Activated naive CD4-positive, alpha-beta T cell treated with anti-CD3 and anti-CD28 coated beads, Interleukin-2, amount 10 ng/mL, durations not matched to agents 7 days and 5 days (primary cell): ENCODE measurements around the gene NUBP2.

Experiments
- CTCF ChIA-PET: fragments of 350-600 bp; sonication (Branson Sonifier 250); formaldehyde crosslinking; loops from one replicate; lab custom pipeline; 2021; ENCODE audit warnings: antibody characterized with exemption; lab: Charles Lee
- DNase-seq: peaks from one replicate; pipeline ENCODE4 v3.0.0-alpha.2; 2020
- H3K27ac Mint-ChIP-seq: one replicate; pipeline ENCODE4 v1.8.0; 2021; ENCODE audit warnings: mild to moderate bottlenecking, moderate library complexity, mixed read lengths
- H3K27me3 Mint-ChIP-seq: one replicate; pipeline ENCODE4 v1.8.0; 2021; ENCODE audit warnings: mild to moderate bottlenecking, mixed read lengths
- H3K36me3 Mint-ChIP-seq: one replicate; pipeline ENCODE4 v1.8.0; 2021; ENCODE audit warnings: mixed read lengths
- H3K4me1 Mint-ChIP-seq: one replicate; pipeline ENCODE4 v1.8.0; 2021; ENCODE audit warnings: mixed read lengths
- H3K4me3 Mint-ChIP-seq: one replicate; pipeline ENCODE4 v1.8.0; 2021; ENCODE audit warnings: mild to moderate bottlenecking, moderate library complexity, mixed read lengths
- H3K9me3 Mint-ChIP-seq: one replicate; pipeline ENCODE4 v1.8.0; 2021; ENCODE audit warnings: mixed read lengths

Gene NUBP2

DNA sequence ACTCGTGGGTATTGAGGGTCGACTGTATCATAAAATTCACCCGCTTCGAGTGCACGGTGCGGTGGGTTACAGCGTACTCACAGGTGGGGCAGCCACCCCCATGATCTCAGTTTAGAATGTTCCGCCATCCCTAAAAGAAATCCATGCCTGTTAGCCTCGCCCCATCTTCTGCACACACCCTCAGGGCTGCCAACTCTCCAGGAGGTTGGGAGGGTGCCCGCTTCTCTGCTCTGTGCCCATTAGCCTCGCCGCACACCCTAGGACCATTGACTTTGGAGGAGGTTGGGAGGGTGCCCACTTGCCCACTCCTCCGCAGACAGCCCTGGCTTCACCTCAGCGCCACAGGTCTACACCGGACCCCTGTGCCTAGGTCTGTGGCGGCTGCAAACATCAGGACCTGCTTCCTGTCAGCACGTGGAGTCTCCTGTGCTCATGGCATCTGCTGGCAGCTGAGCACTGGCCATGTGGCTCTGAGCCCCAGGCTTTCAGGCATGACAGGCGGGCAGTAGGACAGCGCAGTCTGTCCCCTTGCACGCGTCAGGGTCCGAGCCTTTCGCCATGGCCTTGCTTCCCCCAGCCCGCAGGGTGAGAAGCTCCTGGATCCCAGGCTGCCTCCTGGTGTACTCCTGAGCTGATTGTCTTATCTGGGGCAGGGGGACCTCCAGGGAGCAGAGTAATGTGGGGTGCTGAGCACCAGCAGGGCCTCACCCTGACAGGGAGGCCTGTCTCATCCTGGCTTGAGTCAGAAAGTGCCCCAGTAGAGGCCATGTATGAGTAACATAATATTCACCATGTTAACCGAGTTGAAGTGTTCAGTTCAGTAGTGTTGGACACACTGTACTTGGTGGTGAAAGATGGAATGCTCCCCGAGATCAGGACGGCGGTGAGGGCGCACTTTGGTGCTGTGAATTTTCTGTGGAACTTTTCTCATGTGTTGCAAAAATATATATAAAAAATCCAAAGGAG is 33.3 kb upstream of the NUBP2 start:
- Mint-ChIP-seq H3K27me3 (no peaks in the 10 kb centered on the region), H3K36me3 (peaks cover 16% of the 10 kb centered on the region), H3K4me3 (no peak overlapping the region), H3K27ac (no peak overlapping the region), H3K4me1 (no peaks in the 10 kb centered on the region), H3K9me3 (no peaks in the 10 kb centered on the region)
- CTCF ChIA-PET = interaction anchor here (1.2 kb wide), 1 partner anchor 26 kb away, joined by 3 read pairs; no protein-coding TSS in a partner anchor
- no peak for DNase-seq

DNA sequence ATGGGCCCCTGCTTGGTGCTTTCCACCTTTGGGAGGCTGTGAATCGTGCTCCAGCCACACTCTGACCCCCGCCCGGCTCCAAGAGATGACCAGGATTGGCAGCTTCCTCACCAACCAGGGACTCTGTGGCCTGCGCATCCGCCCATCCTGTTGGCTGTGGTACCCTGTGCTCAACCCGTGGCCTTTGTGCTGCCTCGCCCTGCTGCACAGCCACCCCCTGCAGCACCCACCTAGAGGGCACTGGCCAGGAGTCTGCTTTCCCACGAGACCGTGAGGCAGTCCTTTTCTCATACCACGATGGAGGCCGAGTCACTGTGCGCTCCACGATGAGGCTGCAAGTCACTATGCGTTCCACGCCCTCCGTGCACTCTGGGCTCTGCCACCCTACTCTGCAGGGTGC is 30.8 kb upstream of the NUBP2 start:
- Mint-ChIP-seq H3K4me3 (no peak overlapping the region), H3K4me1 (peaks cover 9% of the 10 kb centered on the region), H3K36me3 (peaks cover 15% of the 10 kb centered on the region), H3K27me3 (no peaks in the 10 kb centered on the region), H3K9me3 (no peaks in the 10 kb centered on the region), H3K27ac (no peak overlapping the region)
- no peak for DNase-seq
- CTCF ChIA-PET = no interaction called here

DNA sequence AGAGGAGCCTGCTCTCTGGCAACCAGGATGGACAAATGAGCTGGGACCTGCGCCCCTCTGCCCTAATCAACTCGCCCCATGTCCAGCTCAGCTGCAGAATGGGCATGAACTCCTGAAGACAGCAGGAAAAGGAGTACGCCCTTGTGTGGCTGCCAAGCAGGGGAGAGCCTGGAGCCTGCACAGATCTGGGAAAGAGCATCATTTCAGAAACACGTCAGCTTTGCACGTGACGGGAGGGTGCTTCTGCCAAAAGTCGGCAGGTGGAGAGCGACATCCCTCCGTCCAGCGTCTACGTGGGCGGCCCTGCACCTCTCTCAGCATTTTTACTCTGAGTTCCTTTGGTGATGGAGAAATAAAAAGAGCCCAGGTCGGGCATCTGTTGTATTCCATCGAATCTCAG is 29.9 kb upstream of the NUBP2 start:
- no peak overlapping the region for H3K27ac Mint-ChIP-seq

DNA sequence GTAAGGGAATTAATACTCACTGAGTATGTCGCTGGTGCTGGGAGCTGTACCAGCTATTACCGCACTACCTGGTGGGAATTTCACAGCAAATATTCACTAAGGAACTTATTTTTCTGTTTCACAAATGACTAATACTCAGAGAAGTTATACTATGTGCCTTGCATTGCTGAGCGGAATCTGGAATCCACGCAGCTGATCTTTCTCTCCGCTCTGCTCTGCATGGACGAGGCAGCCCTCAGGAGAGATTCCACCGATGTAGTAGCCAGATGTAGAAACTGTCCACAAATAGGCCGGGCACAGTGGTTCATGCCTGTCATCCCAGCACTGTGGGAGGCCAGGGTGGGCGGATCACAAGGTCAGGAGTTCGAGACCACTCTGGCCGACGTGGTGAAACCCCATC is 28.6 kb upstream of the NUBP2 start:
- Mint-ChIP-seq H3K27ac (peak overlapping the region; percentile 4), H3K27me3 (no peaks in the 10 kb centered on the region), H3K4me1 (peaks cover 25% of the 10 kb centered on the region), H3K9me3 (no peaks in the 10 kb centered on the region), H3K36me3 (peaks cover 10% of the 10 kb centered on the region), H3K4me3 (no peak overlapping the region)
- no peak for DNase-seq
- CTCF ChIA-PET = no interaction called here

More for the DNA sequence above, 29.9 kb upstream of the NUBP2 start:
- Mint-ChIP-seq H3K36me3 (peaks cover 15% of the 10 kb centered on the region), H3K4me1 (peaks cover 18% of the 10 kb centered on the region), H3K9me3 (no peaks in the 10 kb centered on the region), H3K27me3 (no peaks in the 10 kb centered on the region), H3K4me3 (no peak overlapping the region)
- CTCF ChIA-PET = no interaction called here
- no peak for DNase-seq

DNA sequence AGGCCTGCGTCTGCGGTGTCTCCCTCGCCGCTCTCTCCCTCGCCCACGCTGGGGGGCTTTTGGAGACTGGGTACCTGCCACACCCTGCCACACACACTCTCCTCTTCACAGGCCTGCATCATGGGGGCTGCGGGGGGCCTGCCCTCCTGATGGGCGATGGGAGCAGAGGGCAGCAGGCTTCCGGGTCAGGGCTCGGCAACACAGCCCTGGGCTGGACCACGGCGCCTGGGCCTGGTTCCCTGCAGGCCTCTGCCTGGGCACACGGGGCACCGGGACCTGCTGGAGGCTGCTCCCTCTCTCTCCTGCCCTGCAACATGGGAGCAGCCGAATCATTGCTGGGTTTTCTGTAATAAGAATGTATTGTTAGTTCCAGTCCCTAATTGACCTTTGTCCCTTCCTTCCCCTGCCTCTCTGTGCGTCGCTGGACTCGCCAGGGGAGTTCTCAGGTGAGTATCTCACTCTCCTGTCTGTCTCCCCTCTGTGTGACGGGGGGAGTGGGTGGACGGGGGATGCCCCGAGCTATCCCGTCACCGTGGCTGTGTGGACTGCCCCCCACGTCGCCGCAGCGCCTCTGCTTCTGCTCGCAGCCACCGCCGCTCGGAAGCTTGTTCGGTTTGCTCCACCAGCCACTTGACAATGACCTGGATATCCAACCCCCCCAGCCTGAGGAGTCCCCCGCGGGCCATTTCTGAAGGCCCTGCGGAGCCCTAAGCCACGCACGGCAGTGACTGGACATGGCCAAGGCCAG is 24.9 kb upstream of the NUBP2 start:
- H3K27me3 Mint-ChIP-seq = no peaks in the 10 kb centered on the region
- H3K4me1 Mint-ChIP-seq = peaks cover 25% of the 10 kb centered on the region
- CTCF ChIA-PET = no interaction called here
- DNase-seq = no peak
- H3K9me3 Mint-ChIP-seq = no peaks in the 10 kb centered on the region
- no peak overlapping the region for H3K4me3 Mint-ChIP-seq
- peak overlapping the region; percentile 80 for H3K27ac Mint-ChIP-seq
- H3K36me3 Mint-ChIP-seq = peaks cover 12% of the 10 kb centered on the region

DNA sequence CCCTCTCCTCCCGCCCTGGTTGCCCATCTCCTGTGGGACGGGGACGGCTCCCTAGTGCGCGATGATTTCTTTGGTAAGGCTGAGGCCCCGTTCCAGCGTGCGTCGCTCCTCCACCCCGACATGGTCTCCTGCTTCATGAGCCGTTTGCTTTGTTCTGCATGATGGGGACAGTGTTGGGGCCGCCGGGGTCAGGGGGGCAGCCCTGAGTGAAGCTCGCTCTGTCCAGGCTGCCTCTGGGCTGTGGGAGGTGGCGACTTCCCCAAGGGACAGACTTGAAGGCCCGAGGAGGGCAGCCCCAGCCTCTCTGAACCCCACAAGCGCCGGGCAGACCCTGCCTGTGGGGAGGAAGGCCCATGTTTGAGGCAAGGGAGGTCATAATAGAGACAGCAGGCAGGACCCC is 23.8 kb upstream of the NUBP2 start:
- Mint-ChIP-seq H3K9me3 (no peaks in the 10 kb centered on the region), H3K36me3 (peaks cover 12% of the 10 kb centered on the region), H3K4me3 (no peak overlapping the region), H3K27ac (no peak overlapping the region), H3K27me3 (no peaks in the 10 kb centered on the region), H3K4me1 (peaks cover 25% of the 10 kb centered on the region)
- DNase-seq = no peak
- CTCF ChIA-PET = no interaction called here

DNA sequence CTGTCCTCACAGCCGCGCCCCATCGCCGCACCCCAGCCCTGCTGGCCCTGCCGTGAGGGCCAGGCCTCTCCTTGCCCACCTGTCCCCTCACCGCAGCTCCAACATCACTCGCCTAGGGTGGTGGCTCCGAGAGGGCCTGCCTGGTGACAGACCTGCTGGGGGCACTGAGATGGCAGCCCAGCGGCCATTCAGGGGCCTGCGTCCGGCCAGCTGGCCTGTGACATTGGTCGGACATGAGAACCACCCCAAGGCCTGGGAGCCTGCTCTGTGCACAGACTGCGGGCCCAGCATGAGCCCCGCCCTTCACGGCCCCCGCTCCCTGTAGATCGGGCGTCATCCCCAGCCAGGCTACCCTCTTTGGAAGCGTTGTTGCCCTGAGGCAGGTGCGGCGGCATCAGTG is 23.2 kb upstream of the NUBP2 start:
- Mint-ChIP-seq H3K4me3 (no peak overlapping the region), H3K9me3 (no peaks in the 10 kb centered on the region), H3K36me3 (peaks cover 12% of the 10 kb centered on the region), H3K27ac (no peak overlapping the region), H3K4me1 (peaks cover 25% of the 10 kb centered on the region), H3K27me3 (no peaks in the 10 kb centered on the region)
- DNase-seq = no peak
- CTCF ChIA-PET = no interaction called here

DNA sequence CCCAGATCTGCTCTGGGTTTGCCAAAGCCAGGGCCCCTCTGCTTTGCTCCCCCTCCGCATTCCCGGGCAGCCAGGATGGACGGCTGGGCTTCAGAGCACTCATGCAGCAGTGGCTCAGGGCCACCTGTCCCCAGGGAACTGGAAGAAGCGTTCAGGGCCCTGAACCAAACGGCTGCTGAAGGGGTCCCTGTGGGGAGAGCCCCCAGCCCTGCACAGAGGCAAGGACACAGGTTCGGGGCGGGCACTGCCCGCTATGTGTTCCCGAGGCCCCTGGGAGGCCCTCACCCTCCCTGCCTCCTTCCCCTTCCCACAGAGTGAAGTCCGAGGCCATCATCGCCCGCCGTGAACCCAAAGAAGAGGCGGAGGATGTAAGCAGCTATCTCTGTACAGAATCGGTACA is 21.8 kb upstream of the NUBP2 start:
- Mint-ChIP-seq H3K4me3 (no peak overlapping the region), H3K9me3 (no peaks in the 10 kb centered on the region), H3K36me3 (peaks cover 9% of the 10 kb centered on the region), H3K4me1 (peaks cover 21% of the 10 kb centered on the region), H3K27ac (no peak overlapping the region), H3K27me3 (no peaks in the 10 kb centered on the region)
- CTCF ChIA-PET = no interaction called here
- no peak for DNase-seq

DNA sequence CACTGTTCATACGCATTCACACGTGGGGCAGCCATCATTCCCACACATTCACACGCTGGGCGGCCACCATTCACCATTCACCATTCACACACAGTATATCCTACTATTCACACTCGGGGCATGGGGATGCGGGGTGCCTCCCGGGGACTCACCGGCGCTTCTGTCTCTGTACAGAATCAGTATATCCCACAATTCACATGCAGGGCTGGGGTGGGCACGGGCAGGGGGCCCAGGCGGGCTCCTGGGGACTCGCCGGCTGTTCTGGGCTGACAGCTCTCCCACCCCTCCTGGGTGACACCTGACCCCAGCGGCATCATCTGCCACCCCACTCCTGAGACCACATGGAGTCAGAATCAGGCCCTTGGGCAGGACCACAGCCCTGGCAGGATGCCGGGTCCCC is 21.0 kb upstream of the NUBP2 start:
- CTCF ChIA-PET = no interaction called here
- H3K27ac Mint-ChIP-seq = no peak overlapping the region
- H3K27me3 Mint-ChIP-seq = no peaks in the 10 kb centered on the region
- H3K9me3 Mint-ChIP-seq = no peaks in the 10 kb centered on the region
- no peak for DNase-seq
- H3K4me1 Mint-ChIP-seq = peaks cover 18% of the 10 kb centered on the region
- peaks cover 9% of the 10 kb centered on the region for H3K36me3 Mint-ChIP-seq
- H3K4me3 Mint-ChIP-seq = no peak overlapping the region

DNA sequence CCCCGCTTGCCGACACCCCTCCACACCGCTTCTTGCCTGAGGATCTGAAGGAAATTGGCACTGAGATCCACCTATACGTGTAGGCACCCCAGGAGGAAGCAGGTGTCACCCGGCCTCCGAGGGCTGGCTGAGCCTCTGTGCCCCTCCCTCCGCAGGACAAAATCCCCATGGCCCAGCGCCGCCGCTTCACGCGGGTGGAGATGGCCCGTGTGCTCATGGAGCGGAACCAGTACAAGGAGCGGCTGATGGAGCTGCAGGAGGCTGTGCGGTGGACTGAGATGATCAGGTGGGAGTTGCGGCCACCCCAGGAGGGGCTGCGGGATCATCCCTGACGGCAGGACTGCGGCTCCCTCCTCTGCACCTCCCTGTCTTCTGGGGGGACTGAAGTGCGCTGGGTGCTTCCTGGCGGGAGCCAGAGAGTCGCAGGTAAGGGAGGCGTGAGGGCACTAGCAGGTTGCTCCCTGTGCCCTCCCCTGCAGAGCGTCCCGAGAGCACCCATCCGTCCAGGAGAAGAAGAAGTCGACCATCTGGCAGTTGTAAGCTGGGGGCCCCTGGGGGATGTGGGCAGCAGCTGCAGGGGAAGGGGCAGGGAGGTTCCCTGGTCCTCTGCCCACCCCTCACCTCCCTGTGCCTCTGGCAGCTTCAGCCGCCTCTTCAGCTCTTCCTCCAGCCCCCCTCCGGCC is 20.4 kb upstream of the NUBP2 start:
- no peak overlapping the region for H3K4me3 Mint-ChIP-seq
- CTCF ChIA-PET = no interaction called here
- peaks cover 11% of the 10 kb centered on the region for H3K36me3 Mint-ChIP-seq
- H3K27me3 Mint-ChIP-seq = no peaks in the 10 kb centered on the region
- H3K27ac Mint-ChIP-seq = no peak overlapping the region
- peaks cover 12% of the 10 kb centered on the region for H3K4me1 Mint-ChIP-seq
- no peak for DNase-seq
- no peaks in the 10 kb centered on the region for H3K9me3 Mint-ChIP-seq

DNA sequence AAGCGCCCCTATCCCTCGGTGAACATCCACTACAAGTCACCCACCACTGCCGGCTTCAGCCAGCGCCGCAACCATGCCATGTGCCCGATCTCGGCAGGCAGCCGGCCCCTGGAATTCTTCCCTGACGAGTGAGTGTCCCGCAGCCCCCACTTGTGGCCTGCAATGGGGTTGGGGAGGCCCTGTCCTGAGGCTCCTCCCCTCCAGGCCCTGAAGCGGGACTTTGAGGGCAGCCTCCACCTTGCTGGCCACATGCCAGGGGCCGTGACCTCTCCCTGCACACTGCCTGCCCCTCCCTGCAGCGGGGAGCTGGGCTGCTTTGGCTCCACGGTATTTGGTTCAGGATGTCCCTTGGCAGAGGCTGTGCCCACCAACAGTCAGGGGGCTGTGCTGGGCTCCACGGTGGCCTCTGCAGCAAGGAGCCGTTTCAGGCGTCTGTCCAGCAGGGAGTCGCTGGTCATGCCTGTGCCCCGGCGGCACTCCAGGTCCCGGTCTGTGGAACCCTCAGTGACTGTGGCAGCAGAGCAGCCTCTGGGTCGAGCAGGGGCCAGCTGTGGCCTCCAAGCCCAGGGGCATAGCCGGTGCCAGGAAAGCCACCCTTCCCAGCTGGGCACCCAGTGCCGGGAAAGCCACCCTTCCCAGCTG is 19.8 kb upstream of the NUBP2 start:
- Mint-ChIP-seq H3K4me3 (no peak overlapping the region), H3K27ac (no peak overlapping the region), H3K36me3 (peaks cover 13% of the 10 kb centered on the region), H3K4me1 (peaks cover 5% of the 10 kb centered on the region), H3K9me3 (no peaks in the 10 kb centered on the region), H3K27me3 (no peaks in the 10 kb centered on the region)
- no peak for DNase-seq
- CTCF ChIA-PET = no interaction called here

DNA sequence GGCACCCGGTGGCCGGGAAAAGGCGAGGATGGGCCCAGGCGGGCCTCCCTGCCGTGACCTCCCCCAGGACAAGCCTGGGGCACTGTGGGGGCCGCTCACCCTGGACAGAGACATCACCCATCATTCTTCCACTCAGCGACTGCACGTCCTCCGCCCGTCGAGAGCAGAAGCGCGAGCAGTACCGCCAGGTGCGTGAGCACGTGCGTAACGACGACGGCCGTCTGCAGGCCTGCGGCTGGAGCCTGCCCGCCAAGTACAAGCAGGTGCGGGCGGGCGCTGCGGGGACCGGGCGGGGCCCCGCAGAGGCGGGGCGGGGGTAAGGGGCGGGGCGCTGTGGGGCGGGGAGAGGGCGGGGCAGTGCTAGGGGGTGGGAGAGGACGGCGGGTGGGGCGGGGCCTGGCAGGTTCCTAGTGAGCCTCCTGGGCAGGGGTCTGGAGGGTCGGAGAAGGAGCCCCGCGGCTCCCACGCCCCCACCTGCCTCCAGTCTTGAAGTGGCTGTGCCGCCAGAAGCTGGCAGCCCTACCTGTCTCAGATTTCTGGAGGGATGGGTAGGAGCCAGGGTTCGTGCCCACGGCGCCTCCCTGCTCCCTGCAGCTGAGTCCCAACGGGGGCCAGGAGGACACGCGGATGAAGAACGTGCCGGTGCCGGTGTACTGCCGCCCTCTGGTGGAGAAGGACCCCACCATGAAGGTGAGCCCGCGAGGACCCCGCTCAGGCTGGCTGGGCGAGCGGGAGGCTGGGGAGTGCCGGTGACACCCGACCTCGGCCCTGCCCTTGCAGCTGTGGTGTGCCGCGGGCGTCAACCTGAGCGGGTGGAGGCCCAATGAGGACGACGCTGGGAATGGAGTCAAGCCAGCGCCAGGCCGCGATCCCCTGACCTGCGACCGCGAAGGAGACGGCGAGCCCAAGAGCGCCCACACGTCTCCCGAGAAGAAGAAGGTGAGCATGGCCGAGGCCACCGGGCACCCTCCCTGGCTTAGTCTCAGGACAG is 18.9 kb upstream of the NUBP2 start:
- no peak for DNase-seq
- CTCF ChIA-PET = no interaction called here

DNA sequence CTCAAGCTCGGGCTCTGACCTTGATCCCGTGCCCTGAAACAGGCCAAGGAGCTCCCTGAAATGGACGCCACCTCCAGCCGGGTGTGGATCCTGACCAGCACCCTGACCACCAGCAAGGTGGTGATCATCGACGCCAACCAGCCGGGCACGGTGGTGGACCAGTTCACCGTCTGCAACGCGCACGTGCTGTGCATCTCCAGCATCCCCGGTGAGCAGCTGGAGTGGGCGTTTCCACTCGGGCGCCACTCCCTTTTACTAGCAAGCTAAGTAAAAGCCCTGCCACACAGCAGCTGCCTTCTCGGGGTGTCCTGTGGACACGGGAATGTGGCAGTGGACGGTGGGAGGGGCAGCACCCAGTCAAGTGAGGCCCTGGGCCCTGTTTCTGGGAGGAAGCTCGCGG is 17.8 kb upstream of the NUBP2 start:
- Mint-ChIP-seq H3K9me3 (no peaks in the 10 kb centered on the region), H3K4me3 (no peak overlapping the region), H3K4me1 (peaks cover under 1% of the 10 kb centered on the region), H3K27ac (no peak overlapping the region), H3K36me3 (peaks cover 15% of the 10 kb centered on the region), H3K27me3 (no peaks in the 10 kb centered on the region)
- DNase-seq = no peak
- CTCF ChIA-PET = no interaction called here

More for the DNA sequence above, 18.9 kb upstream of the NUBP2 start:
- Mint-ChIP-seq H3K27ac (no peak overlapping the region), H3K4me3 (no peak overlapping the region), H3K9me3 (no peaks in the 10 kb centered on the region), H3K4me1 (peaks cover 1% of the 10 kb centered on the region), H3K36me3 (peaks cover 15% of the 10 kb centered on the region), H3K27me3 (no peaks in the 10 kb centered on the region)
